ENCODE results near the gene TOP3B.

TOP3B gene

DNA sequence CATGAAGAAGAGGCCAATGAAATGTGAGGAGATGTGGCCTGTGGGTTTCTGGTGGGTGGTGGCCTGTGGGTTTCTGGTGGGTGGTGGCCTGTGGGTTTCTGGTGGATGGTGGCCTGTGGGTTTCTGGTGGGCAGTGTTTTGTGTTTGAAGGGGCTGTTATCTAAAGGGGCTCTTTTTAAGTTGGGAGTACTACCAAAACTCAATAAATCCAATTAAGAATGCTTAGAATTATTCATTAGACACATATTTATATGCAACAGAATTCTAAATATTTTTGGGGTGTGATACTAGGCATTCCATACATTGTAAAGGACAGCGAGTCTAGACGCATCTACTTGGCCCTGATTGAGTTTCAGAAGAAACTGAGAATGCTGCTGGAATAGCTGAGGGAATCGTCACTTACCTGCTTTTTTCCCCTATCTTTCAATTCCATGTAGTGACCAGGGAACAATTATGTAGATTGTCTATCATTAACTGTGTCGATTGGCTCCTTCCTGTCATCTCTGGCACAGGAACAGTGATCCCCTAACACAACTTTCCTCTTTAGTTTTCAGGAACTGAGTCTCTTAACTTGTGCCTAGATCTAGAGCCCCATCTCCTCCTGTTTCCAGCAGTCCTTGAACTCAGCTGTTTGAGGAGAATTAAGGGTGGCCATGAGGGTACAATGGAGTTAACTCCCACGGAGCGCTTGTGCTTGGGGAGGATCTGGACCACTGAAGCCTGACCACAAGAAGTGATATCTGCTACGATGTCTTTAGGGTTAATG lies 37.3 kb upstream of the TOP3B start:
- Mint-ChIP-seq H3K27me3 (peaks cover 22% of the 10 kb centered on the region), H3K4me3 (no peak overlapping the region), H3K4me1 (no peaks in the 10 kb centered on the region), H3K27ac (no peak overlapping the region), H3K36me3 (no peaks in the 10 kb centered on the region), H3K9me3 (no peaks in the 10 kb centered on the region)
- no peak for DNase-seq
- CTCF ChIA-PET, result no interaction called here

DNA sequence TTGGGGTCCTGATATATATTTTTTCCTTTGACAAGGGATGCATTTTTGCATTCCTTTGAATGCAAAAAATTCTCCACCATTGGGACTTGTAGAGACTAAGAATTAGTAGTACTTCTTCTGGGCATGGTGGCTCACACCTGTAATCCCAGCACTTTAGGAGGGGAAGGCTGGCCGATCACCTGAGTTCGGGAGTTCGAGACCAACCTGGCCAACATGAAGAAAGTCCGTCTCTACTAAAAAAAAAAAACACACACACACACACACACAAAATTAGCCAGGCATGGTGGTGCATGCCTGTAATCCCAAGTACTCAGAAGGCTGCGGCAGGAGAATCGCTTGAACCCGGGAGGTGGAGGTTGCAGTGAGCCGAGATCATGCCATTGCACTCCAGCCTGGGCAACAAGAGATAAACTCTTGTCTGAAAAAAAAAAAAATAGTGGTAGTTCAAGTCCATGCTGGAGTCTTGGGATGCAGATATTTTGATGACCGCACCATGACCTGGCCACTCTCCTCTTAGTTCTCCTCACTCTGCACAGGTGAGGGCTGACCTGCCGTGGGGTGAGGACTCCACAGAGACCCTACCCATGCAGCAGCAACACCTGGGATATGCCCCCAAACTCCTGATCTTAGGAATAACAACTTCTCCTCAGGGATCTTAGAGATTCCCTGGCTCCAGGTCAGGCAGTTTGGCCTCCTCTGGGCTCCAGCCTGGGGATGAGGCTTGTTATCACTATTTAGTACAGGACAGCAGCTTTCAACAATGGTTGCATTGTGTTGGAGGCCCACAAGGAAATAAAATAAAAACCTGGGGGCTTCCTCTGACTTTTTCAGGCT lies 36.5 kb upstream of the TOP3B start:
- CTCF ChIA-PET, result no interaction called here
- Mint-ChIP-seq H3K27ac (no peak overlapping the region), H3K27me3 (peaks cover 26% of the 10 kb centered on the region), H3K4me3 (no peak overlapping the region), H3K9me3 (no peaks in the 10 kb centered on the region), H3K4me1 (no peaks in the 10 kb centered on the region), H3K36me3 (no peaks in the 10 kb centered on the region)
- no peak for DNase-seq

DNA sequence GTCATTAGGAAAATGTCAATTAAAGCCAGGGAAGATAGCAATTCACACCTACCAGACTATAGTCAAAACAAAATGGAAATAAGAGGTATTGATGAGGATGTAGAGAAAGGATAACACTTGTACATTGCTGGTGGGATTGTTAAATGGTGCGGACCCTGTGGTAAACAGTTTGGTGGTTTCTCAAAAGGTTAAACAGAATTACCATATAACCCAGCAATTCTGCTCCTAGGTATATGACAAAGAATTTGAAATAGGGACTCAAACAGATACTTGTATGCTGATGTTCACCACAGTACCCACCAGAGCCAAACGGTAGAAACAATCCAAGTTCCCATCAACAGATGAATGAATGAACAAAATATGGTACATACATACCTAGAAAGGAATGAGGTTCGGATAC lies 33.0 kb upstream of the TOP3B start:
- H3K4me1 Mint-ChIP-seq, result no peaks in the 10 kb centered on the region
- H3K36me3 Mint-ChIP-seq, result no peaks in the 10 kb centered on the region
- no peak overlapping the region for H3K4me3 Mint-ChIP-seq
- peaks cover 22% of the 10 kb centered on the region for H3K27me3 Mint-ChIP-seq
- no peak for DNase-seq
- H3K27ac Mint-ChIP-seq, result no peak overlapping the region
- H3K9me3 Mint-ChIP-seq, result no peaks in the 10 kb centered on the region
- CTCF ChIA-PET, result no interaction called here

DNA sequence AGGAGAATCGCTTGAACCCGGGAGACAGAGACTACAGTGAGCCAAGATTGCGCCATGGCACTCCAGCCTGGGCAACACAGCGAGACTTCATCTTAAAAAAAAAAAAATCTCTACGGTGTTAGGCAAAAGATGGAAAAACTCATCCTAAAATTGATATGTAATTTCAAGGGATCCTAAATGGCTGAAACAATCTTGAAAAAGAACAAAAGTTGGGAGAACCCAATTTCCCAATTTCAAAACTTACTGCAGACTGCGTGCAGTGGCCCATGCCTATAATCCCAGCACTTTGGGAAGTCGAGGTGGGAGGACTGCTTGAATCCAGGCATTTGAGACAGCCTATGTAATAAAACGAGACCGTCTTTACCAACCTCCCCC lies 31.7 kb upstream of the TOP3B start:
- no peaks in the 10 kb centered on the region for H3K36me3 Mint-ChIP-seq
- H3K27me3 Mint-ChIP-seq, result peaks cover 23% of the 10 kb centered on the region
- no peaks in the 10 kb centered on the region for H3K4me1 Mint-ChIP-seq

DNA sequence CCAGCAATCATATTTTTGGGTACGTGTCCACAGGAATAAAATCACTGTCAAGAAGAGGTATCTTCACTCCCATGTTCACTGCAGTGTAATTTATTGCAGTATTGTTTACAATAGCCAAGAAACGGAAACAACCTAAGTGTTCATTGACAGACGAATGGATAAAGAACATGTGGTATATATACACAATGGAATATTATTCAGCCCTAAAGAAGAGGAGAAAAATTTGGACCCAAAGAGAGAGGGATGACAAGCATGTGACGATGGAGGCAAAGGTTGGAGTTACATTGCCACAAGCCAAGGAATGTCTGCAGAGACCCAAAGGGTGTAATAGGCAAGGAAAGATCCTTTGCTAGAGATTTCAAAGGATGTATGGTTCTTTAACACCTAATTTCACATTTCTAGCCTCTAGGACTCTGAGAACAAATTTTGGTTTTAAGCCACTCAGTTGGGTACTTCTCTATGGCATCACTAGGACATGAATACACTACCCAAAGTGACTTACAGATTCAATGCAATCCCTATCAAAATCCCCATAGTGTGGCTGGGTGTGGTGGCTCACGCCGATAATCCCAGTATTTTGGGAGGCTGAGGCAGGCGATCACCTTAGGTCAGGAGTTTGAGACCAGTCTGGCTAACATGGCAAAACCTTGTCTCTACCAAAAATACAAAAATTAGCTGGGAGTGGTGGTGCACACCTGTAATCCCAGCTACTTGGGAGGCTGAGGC lies 31.1 kb upstream of the TOP3B start:
- Mint-ChIP-seq H3K27ac (no peak overlapping the region), H3K9me3 (no peaks in the 10 kb centered on the region), H3K4me3 (no peak overlapping the region), H3K27me3 (peaks cover 21% of the 10 kb centered on the region), H3K4me1 (no peaks in the 10 kb centered on the region), H3K36me3 (no peaks in the 10 kb centered on the region)
- no peak for DNase-seq
- CTCF ChIA-PET, result no interaction called here

More for the DNA sequence above, 31.7 kb upstream of the TOP3B start:
- Mint-ChIP-seq H3K4me3 (no peak overlapping the region), H3K9me3 (no peaks in the 10 kb centered on the region), H3K27ac (no peak overlapping the region)
- CTCF ChIA-PET, result no interaction called here
- DNase-seq, result no peak

DNA sequence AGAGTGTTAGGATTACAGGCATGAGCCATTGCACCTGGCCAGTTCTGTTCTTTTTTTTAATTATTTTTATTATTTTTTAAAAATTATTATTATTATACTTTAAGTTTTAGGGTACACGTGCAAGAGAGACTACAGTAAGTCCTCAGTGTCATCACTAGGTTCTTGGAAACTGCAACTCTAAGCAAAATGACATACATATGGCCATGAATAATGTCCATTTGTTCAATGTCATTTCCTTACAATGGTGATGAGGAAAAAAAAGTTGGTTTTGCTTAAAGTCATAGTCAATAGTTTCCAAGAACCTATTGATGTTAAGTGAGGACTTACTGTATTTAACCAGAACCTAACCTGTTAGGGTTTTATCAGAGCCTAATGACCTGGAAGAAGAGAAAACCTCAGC lies 29.4 kb upstream of the TOP3B start:
- Mint-ChIP-seq H3K9me3 (no peaks in the 10 kb centered on the region), H3K27me3 (peaks cover 16% of the 10 kb centered on the region), H3K27ac (no peak overlapping the region), H3K36me3 (no peaks in the 10 kb centered on the region), H3K4me3 (no peak overlapping the region), H3K4me1 (no peaks in the 10 kb centered on the region)
- CTCF ChIA-PET, result no interaction called here
- no peak for DNase-seq

DNA sequence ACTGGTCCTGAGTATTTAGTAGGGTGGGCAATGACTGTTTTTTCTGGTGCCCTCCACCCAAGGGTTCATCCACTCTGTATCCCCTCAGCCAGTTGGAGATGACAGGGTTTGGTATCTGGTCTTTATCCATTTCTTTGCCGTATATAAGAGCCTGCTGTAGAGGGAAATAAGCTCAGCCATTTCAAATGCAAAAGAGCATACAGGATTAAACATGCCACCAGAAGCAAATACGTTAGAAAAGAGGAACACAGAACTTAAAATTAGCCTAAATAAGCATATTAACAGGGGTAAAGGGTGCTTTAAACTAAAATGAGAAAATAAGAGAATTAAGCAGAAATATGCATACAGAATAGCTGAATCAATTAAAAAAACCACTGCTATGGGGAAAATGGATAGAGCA lies 27.8 kb upstream of the TOP3B start:
- no peaks in the 10 kb centered on the region for H3K4me1 Mint-ChIP-seq
- no peaks in the 10 kb centered on the region for H3K9me3 Mint-ChIP-seq
- H3K4me3 Mint-ChIP-seq, result no peak overlapping the region
- H3K27me3 Mint-ChIP-seq, result peaks cover 21% of the 10 kb centered on the region
- H3K27ac Mint-ChIP-seq, result no peak overlapping the region
- no peak for DNase-seq
- H3K36me3 Mint-ChIP-seq, result no peaks in the 10 kb centered on the region
- CTCF ChIA-PET, result interaction anchor here (1.0 kb wide), 1 partner anchor 100 kb away, joined by 3 read pairs; no protein-coding TSS in a partner anchor

DNA sequence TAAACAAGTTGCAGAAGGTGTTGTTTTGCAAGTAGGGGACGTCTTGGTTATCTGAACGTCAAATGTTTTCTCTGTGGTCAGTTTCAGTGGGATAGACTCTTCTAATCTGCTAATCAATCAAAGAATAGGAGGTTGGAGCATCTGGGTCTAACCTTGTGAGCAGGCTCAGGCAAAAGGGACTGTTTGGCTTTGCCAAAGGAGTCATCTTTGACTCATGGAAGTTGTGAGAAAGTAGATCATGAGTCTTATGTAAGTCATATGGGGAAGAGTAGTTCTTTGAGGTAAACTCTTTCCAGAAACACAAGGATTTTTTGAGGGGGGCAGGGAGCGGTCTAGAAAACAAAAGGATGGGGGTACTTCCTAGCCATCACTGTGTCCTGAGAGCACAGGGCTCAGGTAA lies 27.1 kb upstream of the TOP3B start:
- Mint-ChIP-seq H3K4me3 (no peak overlapping the region), H3K4me1 (no peaks in the 10 kb centered on the region), H3K27ac (no peak overlapping the region), H3K9me3 (no peaks in the 10 kb centered on the region), H3K36me3 (no peaks in the 10 kb centered on the region), H3K27me3 (peaks cover 21% of the 10 kb centered on the region)
- CTCF ChIA-PET, result no interaction called here
- no peak for DNase-seq

DNA sequence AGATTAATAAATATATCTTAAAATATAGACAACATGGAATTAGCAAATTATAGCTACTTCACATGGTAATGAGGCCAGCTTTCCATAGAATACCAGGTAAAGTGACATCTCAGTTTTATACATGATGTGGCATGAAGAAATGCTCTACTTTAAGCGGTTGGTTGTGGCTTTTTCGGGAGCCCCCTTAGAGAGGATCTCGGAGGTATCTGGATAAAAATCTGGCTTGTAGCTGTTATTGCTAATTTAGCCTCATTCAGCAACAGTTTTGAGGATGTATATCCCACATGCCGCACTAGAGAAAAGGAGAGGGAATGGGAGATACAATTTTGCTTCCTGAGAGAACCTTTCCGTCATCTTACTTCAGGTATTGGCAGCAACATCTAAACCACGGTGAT lies 24.0 kb upstream of the TOP3B start:
- H3K4me3 Mint-ChIP-seq, result no peak overlapping the region
- no peak overlapping the region for H3K27ac Mint-ChIP-seq
- H3K36me3 Mint-ChIP-seq, result no peaks in the 10 kb centered on the region
- CTCF ChIA-PET, result interaction anchor here (0.8 kb wide), 1 partner anchor 10 kb away, joined by 3 read pairs; no protein-coding TSS in a partner anchor
- no peaks in the 10 kb centered on the region for H3K9me3 Mint-ChIP-seq
- no peaks in the 10 kb centered on the region for H3K4me1 Mint-ChIP-seq
- H3K27me3 Mint-ChIP-seq, result peaks cover 21% of the 10 kb centered on the region
- DNase-seq, result no peak

DNA sequence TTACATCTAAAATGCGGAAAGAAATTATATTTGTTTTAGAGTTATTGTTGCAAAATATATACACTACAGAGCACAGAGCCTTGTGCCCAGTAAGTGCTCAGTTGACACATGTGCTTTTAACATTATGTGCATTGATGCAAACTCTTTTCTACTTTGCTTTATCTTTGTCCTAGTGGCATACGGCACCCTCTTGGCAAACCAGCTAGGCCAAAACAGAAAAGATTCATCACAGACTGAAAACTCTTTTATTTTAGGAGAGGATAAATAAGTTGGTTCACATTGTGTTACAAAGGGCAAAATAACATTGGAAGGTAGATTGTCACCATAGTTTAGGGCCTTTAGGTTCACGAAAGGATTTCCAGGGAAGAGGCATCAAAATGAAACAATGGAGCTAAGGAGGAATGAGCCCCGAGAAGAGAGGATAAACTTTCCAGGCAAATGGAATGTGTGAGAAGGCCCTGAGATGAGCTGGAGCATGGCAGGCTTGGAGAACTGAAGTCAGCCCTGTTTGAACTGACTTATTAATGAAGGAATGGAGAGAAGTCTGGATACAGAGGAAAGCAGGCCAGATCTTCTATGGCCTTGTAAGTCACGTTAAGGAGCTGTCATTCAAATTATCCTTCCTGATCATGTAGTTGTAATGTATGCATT lies 23.5 kb upstream of the TOP3B start:
- H3K9me3 Mint-ChIP-seq, result no peaks in the 10 kb centered on the region
- no peak for DNase-seq
- CTCF ChIA-PET, result interaction anchor here (0.8 kb wide), 1 partner anchor 9 kb away, joined by 3 read pairs; no protein-coding TSS in a partner anchor
- no peak overlapping the region for H3K27ac Mint-ChIP-seq
- peaks cover 21% of the 10 kb centered on the region for H3K27me3 Mint-ChIP-seq
- H3K4me3 Mint-ChIP-seq, result no peak overlapping the region
- H3K36me3 Mint-ChIP-seq, result no peaks in the 10 kb centered on the region
- H3K4me1 Mint-ChIP-seq, result no peaks in the 10 kb centered on the region

DNA sequence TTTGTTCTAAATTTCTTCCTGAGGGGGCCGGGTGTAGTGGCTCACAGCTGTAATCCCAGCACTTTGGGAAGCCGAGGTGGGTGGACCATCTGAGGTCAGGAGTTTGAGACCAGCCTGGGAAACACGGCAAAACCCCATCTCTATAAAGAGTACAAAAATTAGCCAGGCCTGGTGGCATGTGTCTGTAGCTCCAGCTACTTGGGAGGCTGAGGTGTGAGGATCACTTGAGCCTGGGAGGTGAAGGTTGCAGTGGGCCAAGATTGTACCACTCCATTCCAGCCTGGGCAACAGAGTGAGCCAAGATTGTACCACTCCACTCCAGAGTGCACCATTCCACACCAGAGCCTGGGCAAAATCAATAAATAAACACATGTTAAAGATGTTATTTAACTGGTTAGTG lies 20.6 kb upstream of the TOP3B start:
- H3K4me3 Mint-ChIP-seq, result no peak overlapping the region
- CTCF ChIA-PET, result no interaction called here
- H3K4me1 Mint-ChIP-seq, result no peaks in the 10 kb centered on the region
- no peak for DNase-seq
- H3K27ac Mint-ChIP-seq, result no peak overlapping the region
- H3K9me3 Mint-ChIP-seq, result no peaks in the 10 kb centered on the region
- H3K27me3 Mint-ChIP-seq, result peaks cover 18% of the 10 kb centered on the region
- H3K36me3 Mint-ChIP-seq, result no peaks in the 10 kb centered on the region

DNA sequence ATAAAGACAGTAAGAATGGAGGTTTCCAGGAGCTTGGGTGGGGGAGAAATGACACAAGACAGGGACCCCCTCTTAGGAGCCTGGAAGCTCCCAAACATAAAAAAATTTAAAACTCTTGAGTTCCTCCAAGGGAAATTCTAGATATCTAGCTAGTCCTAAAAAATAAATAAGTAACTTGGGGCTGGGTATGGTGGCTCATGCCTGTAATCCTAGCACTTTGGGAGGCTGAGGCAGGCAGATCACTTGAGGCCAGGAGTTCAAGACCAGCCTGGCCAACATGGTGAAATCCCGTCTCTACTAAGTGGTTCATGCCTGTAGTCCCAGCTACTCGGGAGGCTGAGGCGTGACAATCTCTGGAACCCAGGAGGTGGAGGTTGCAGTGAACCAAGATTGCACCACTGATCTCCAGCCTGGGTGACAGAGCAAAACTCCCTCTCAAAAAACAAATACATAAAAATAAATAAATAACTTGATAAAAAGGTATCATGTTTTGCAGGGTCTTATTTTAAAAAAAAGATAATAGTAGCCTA lies 20.0 kb upstream of the TOP3B start:
- DNase-seq, result no peak
- H3K9me3 Mint-ChIP-seq, result no peaks in the 10 kb centered on the region
- peaks cover 22% of the 10 kb centered on the region for H3K27me3 Mint-ChIP-seq
- no peaks in the 10 kb centered on the region for H3K36me3 Mint-ChIP-seq
- H3K4me1 Mint-ChIP-seq, result no peaks in the 10 kb centered on the region
- no peak overlapping the region for H3K4me3 Mint-ChIP-seq
- no peak overlapping the region for H3K27ac Mint-ChIP-seq
- CTCF ChIA-PET, result no interaction called here

DNA sequence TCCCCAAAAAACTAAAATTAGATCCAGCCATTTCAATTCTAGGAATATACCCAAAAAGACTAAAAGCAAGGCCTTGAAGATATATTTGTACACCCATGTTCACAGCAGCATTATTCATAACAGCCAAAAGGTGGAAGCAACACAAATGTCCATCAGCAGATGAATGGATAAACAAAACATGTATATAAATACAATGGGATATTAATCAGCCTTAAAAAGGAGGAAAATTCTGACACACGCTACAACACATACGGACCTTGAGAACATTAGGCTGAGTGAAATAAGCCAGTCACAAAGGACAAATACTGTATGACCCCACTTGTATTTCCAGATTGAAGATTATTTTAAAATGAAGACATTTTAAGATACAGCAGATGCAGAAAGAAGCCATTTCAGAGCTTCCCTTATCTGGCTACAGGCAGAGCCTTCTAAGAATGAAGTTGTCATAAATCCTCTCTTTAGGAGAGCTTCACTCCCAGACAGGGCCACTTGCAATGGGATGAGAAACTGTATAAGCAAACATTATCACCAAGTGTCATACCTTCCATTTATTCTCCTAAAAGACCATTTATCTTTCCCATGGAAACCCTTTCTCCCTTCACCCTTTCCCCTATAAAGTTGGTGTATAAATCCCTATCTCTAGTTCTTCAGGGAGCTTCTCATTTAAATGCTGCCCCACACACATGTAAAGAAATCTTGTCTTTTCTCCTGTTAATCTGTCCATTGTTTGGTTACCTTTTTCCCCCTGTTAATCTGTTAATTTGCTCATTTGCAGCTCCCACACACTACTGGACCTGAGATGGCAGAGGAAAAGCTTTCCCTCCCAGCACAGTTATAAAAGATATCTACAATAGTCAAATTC lies 19.3 kb upstream of the TOP3B start:
- Mint-ChIP-seq H3K27me3 (peaks cover 21% of the 10 kb centered on the region), H3K4me3 (no peak overlapping the region), H3K4me1 (no peaks in the 10 kb centered on the region), H3K27ac (no peak overlapping the region), H3K9me3 (no peaks in the 10 kb centered on the region), H3K36me3 (no peaks in the 10 kb centered on the region)
- CTCF ChIA-PET, result no interaction called here
- no peak for DNase-seq
